CD14-positive monocyte (primary cell): ENCODE results near the gene SFPQ. TPM values are rescaled to one million over a fixed set of nuclear protein-coding genes. Genes with fewer than 3 reads are reported as not detected.

Experiments
- DNase-seq, 3 donors: peaks; one replicate each; pipeline ENCODE4 v3.0.0-alpha.2; 2011 to 2022
- H2AFZ ChIP-seq: 2 replicates; pipeline ENCODE4 v1.6.0; 2012; ENCODE audit warnings: mild to moderate bottlenecking, low read depth, low read length, inconsistent platforms; ENCODE audit not compliant: insufficient read depth, poor library complexity, severe bottlenecking
- H3K27ac ChIP-seq, 2 donors: 1 replicate in 1 of 2; 2 replicates in 1 of 2; pipeline ENCODE4 v1.5.1; 2012 to 2013; ENCODE audit warnings: low read length in 2 of 2, control low read depth in 1 of 2, inconsistent platforms in 1 of 2, low read depth in 1 of 2, mild to moderate bottlenecking in 1 of 2
- H3K27me3 ChIP-seq, 2 donors: one replicate each; pipeline versions ENCODE4 v1.6.0 to v1.6.1; 2011 to 2013; ENCODE audit warnings: low read length in 2 of 2; ENCODE audit not compliant: control insufficient read depth in 2 of 2, insufficient read depth in 2 of 2
- H3K36me3 ChIP-seq, 2 donors: replicated peaks in 1 of 2; 1 replicate in 1 of 2; 2 replicates in 1 of 2; pipeline versions ENCODE4 v1.5.1 to v1.6.1; 2012 to 2013; ENCODE audit warnings: low read length in 2 of 2, control low read depth in 1 of 2, inconsistent platforms in 1 of 2, mild to moderate bottlenecking in 1 of 2; ENCODE audit not compliant: insufficient read depth in 2 of 2, control insufficient read depth in 1 of 2
- H3K4me1 ChIP-seq, 2 donors: 1 replicate in 1 of 2; 2 replicates in 1 of 2; pipeline versions ENCODE4 v1.5.1 to v1.6.1; 2012 to 2013; ENCODE audit warnings: low read length in 2 of 2, control low read depth in 1 of 2, inconsistent platforms in 1 of 2, mild to moderate bottlenecking in 1 of 2, moderate library complexity in 1 of 2; ENCODE audit not compliant: insufficient read depth in 2 of 2, control insufficient read depth in 1 of 2
- H3K4me2 ChIP-seq: replicated peaks from 2 replicates; pipeline ENCODE3; 2012; ENCODE audit warnings: low read length, moderate library complexity, mild to moderate bottlenecking; ENCODE audit not compliant: poor library complexity, severe bottlenecking; ENCODE audit errors: extremely low read depth
- H3K4me3 ChIP-seq, 3 experiments: fragments of 200-600 bp in 1 of 3; sonication (generic) in 1 of 3; replicated peaks in 1 of 3; 1 replicate in 2 of 3; 2 replicates in 1 of 3; pipeline ENCODE4 v1.5.1; 2011 to 2013; ENCODE audit warnings: low read length in 3 of 3, mild to moderate bottlenecking in 3 of 3, control low read depth in 2 of 3, low read depth in 2 of 3, inconsistent platforms in 1 of 3, moderate library complexity in 1 of 3
- H3K79me2 ChIP-seq: 2 replicates; pipeline ENCODE4 v1.6.0; 2012; ENCODE audit warnings: mild to moderate bottlenecking, control low read depth, inconsistent platforms, low read length, moderate library complexity; ENCODE audit not compliant: insufficient read depth
- H3K9ac ChIP-seq: 2 replicates; pipeline ENCODE4 v1.6.0; 2017; ENCODE audit warnings: low read length, mild to moderate bottlenecking; ENCODE audit not compliant: insufficient read depth, poor library complexity, severe bottlenecking
- H3K9me3 ChIP-seq, 2 donors: replicated peaks in 1 of 2; 1 replicate in 1 of 2; 2 replicates in 1 of 2; pipeline versions ENCODE4 v1.5.1 to v1.6.1; 2012 to 2013; ENCODE audit warnings: low read length in 2 of 2, control low read depth in 1 of 2; ENCODE audit not compliant: control insufficient read depth in 1 of 2, insufficient read depth in 1 of 2
- H4K20me1 ChIP-seq: 2 replicates; pipeline ENCODE4 v1.6.0; 2012; ENCODE audit warnings: mild to moderate bottlenecking, low read length, control low read depth, moderate library complexity; ENCODE audit not compliant: insufficient read depth
- H3K27ac Mint-ChIP-seq, 7 donors: one replicate each; pipeline ENCODE4 v1.8.0; 2020; ENCODE audit warnings: mild to moderate bottlenecking in 7 of 7, mixed read lengths in 7 of 7, moderate library complexity in 6 of 7, inconsistent platforms in 2 of 7
- H3K27me3 Mint-ChIP-seq, 3 donors: one replicate each; pipeline ENCODE4 v1.8.0; 2021 to 2022; ENCODE audit warnings: low read depth in 3 of 3, mild to moderate bottlenecking in 3 of 3, mixed read lengths in 3 of 3, moderate library complexity in 3 of 3, inconsistent platforms in 1 of 3
- H3K36me3 Mint-ChIP-seq, 2 donors: one replicate each; pipeline ENCODE4 v1.8.0; 2020; ENCODE audit warnings: mixed read lengths in 2 of 2, inconsistent platforms in 1 of 2, mild to moderate bottlenecking in 1 of 2
- H3K4me1 Mint-ChIP-seq: one replicate; pipeline ENCODE4 v1.8.0; 2020; ENCODE audit warnings: mild to moderate bottlenecking, mixed read lengths
- H3K4me3 Mint-ChIP-seq, 2 donors: one replicate each; pipeline ENCODE4 v1.8.0; 2020; ENCODE audit warnings: mild to moderate bottlenecking in 2 of 2, mixed read lengths in 2 of 2, moderate library complexity in 1 of 2
- H3K9me3 Mint-ChIP-seq, 7 donors: one replicate each; pipeline ENCODE4 v1.8.0; 2020 to 2022; ENCODE audit warnings: mixed read lengths in 7 of 7, mild to moderate bottlenecking in 6 of 7, moderate library complexity in 6 of 7, inconsistent platforms in 2 of 7
- WGBS: methylation state at CpG from one replicate; pipeline ENCODE4 v1.1.5; 2013; ENCODE audit warnings: missing lambda C conversion rate; ENCODE audit not compliant: insufficient coverage; 5-methylcytosine and 5-hydroxymethylcytosine counted together
- intact Hi-C, 2 donors: fragments of 100-400 bp; cut with micrococcal nuclease; formaldehyde crosslinking; loops; one replicate each; pipeline versions ENCODE4 v1.15.0 to v1.15.1; 2023
- polyA plus RNA-seq, 3 donors: library from polyadenylated mRNA; depleted of rRNA in 1 of 3; unstranded in 2 of 3; stranded (reverse) in 1 of 3; fragments of 300-500 nt in 2 of 3; fragments of >200 nt in 1 of 3; fragmentation: Illumina TruSeq in 2 of 3; gene quantifications; 1 replicate in 2 of 3; 2 replicates in 1 of 3; pipeline ENCODE4 v1.2.3, GENCODE V29; 2012 to 2021
- TF ChIP-seq, protein P1 (sequence below): fragments of 200-600 bp; IDR thresholded peaks from one replicate; pipeline ENCODE4 v1.8.0; 2022; ENCODE audit warnings: antibody characterized with exemption, mild to moderate bottlenecking

SFPQ gene
- polyA plus RNA-seq, 3 donors, result 80.8 to 220 (median 89.2) TPM

DNA sequence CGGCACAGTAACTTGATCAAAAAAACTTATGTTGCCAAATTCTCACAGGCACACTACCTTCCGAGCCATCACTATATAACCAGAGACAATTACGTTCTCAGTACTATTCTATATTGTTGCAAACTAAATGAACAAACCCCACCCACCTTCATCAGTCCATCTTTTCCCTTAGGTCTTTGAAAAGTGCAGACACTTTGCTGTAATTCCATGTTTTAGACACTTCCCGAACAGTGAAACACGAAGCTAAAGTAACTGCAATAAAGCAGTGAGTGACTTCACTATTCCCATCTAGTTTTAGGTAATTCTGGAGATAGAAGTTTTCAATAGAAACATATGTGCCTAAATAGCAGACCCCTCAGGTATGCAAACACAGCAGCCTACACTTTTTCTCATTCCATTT, 7.7 kb downstream of the SFPQ start:
- Histone ChIP-seq H3K79me2 (peaks cover 100% of the 10 kb centered on the region), H3K4me3 (no peak overlapping the region), H3K4me1 (peaks cover 8 to 15% of the 10 kb centered on the region in 2 donors), H2AFZ (no peak overlapping the region), H3K4me2 (no peak overlapping the region), H3K27me3 (no peaks in the 10 kb centered on the region), H3K36me3 (peaks cover 100% of the 10 kb centered on the region in 2 donors), H3K27ac (no peak overlapping the region), H3K9ac (no peak overlapping the region), H3K9me3 (no peaks in the 10 kb centered on the region), H4K20me1 (peaks cover 100% of the 10 kb centered on the region)
- Mint-ChIP-seq H3K4me1 (peaks cover 27% of the 10 kb centered on the region), H3K4me3 (no peak overlapping the region), H3K9me3 (peaks cover 0 to 3% (median 0%) of the 10 kb centered on the region in 7 donors), H3K36me3 (peaks cover 97 to 99% of the 10 kb centered on the region in 2 donors), H3K27me3 (peaks cover 0 to 4% (median 0%) of the 10 kb centered on the region in 3 donors), H3K27ac (peak overlapping the region in 2 of 7 donors; percentile 24 to 43)
- TF ChIP-seq, protein P1, sequence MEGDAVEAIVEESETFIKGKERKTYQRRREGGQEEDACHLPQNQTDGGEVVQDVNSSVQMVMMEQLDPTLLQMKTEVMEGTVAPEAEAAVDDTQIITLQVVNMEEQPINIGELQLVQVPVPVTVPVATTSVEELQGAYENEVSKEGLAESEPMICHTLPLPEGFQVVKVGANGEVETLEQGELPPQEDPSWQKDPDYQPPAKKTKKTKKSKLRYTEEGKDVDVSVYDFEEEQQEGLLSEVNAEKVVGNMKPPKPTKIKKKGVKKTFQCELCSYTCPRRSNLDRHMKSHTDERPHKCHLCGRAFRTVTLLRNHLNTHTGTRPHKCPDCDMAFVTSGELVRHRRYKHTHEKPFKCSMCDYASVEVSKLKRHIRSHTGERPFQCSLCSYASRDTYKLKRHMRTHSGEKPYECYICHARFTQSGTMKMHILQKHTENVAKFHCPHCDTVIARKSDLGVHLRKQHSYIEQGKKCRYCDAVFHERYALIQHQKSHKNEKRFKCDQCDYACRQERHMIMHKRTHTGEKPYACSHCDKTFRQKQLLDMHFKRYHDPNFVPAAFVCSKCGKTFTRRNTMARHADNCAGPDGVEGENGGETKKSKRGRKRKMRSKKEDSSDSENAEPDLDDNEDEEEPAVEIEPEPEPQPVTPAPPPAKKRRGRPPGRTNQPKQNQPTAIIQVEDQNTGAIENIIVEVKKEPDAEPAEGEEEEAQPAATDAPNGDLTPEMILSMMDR, result no peak
- no peak for DNase-seq
- WGBS, result 85% methylated on average over 3 of the region's 5 CpGs
- intact Hi-C loops, result no loop called here

DNA sequence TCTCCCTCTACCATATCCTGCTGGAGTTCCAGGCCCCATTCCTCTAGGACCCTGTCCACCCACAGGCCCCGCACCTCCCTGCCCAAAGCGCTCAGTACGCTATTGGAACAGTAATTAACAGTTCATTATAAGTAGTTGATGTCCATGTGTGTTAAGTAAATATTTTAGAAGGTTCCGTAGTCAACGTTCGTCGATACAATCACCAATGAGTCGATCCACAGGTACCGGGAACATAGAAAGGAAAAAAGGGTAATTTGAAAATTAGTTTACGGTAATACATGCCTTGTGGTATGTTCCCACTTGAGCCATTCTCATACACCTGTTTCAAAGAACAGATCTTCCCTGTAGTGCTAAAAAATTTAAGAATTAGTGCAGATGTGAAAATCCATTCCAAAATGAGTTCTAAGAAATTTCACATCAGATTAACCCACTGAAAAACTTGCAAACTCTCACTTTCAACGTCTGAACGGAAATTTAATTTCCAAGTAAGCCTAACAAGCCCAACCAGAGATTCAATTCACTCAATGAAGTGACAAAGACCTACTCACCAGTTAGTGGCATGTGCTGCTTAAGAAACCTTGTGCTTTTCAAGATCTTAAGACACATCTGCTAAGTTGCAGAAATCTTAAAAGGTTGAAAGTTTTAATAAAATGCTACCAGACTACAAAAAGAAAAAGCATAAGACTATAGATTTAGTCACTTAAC, 8.3 kb downstream of the SFPQ start:
- peak overlapping the region in 3 of 7 donors; percentile 21 to 53 (median 24) for H3K27ac Mint-ChIP-seq
- Histone ChIP-seq H3K27ac (no peak overlapping the region), H3K4me2 (no peak overlapping the region), H3K79me2 (peaks cover 100% of the 10 kb centered on the region), H3K4me3 (no peak overlapping the region), H3K9me3 (no peaks in the 10 kb centered on the region), H3K4me1 (peaks cover 2 to 9% of the 10 kb centered on the region in 2 donors), H2AFZ (no peak overlapping the region), H3K9ac (no peak overlapping the region), H3K27me3 (no peaks in the 10 kb centered on the region), H4K20me1 (peaks cover 100% of the 10 kb centered on the region), H3K36me3 (peaks cover 100% of the 10 kb centered on the region in 2 donors)
- H3K9me3 Mint-ChIP-seq, result peaks cover 0 to 3% (median 0%) of the 10 kb centered on the region in 7 donors
- intact Hi-C loops, result no loop called here
- H3K4me3 Mint-ChIP-seq, result no peak overlapping the region
- peaks cover 96 to 99% of the 10 kb centered on the region in 2 donors for H3K36me3 Mint-ChIP-seq
- WGBS, result 80% methylated on average over 2 of the region's 12 CpGs
- peaks cover 0 to 4% (median 0%) of the 10 kb centered on the region in 3 donors for H3K27me3 Mint-ChIP-seq
- peaks cover 23% of the 10 kb centered on the region for H3K4me1 Mint-ChIP-seq
- TF ChIP-seq, protein P1, result no peak
- DNase-seq, result no peak
